ENCODE results near the gene DHRSX.
A peak's percentile ranks its signal among the peaks of the same experiment; 100 is the strongest.

DHRSX gene

DNA sequence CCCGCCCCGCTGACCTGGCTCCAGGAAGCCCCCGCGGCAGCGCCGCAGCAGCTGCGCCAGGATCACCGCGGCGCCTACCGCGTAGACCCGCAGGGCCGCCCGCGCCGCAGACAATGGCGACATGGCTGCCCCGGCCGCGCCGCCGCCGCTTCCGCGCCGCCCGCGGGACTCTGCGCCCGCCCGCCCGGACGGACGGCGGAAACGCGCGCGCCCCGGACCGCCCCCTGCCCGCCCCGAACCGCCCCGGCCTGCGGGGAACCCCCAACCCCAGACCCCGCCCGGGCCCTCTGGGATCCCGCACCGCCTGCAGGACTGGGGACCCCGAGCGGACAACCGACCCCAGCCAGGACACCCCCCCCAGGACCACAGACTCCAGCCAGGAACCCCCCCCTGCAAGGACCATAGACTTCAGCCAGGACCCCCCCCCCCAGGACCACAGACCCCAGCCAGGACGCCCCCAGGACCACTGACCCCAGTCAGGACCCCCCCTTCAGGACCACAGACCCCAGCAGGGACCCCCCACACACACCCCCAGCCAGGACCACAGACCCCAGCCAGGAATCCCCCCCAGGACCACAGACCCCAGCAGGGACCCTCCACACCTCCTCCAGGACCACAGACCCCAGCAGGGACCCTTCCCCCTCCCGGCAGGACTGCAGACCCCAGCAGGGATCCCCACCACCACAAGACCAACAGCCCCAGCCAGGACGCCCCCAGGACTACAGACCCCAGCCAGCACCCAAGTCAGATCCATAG lies at the start of gene DHRSX, which contains the start of gene ZBED1:
DHRSX (minus strand) TSS at position 174 of the 756 bp plus-strand sequence; CDS start at position 123, 51 bp downstream.
ZBED1 (minus strand) TSS at position 174 of the 756 bp plus-strand sequence. CDS start 10,257 bp downstream, outside the sequence.
- peaks cover 4 to 8% of the 10 kb centered on the region in 2 experiments; a peak in 2 of 3 replicates for H3K36me3 ChIP-seq (ENCODE audit: control insufficient read depth in 2 of 2, insufficient read depth in 1 of 2, low read length in 2 of 2)
- peaks cover 13% of the 10 kb centered on the region for H3K4me1 ChIP-seq (ENCODE audit: control insufficient read depth, insufficient read depth, low read length)
- H3K9me3 ChIP-seq (ENCODE audit: control insufficient read depth, insufficient read depth, low read depth, low read length), result no peaks in the 10 kb centered on the region
- TF ChIP-seq ZBTB48 (tag by site-specific recombination; IDR thresholded peaks at IDR 0.05) (no peak), ZNF10 (tag by site-specific recombination; IDR thresholded peaks at IDR 0.05) (no peak), HOXC10 (CRISPR knock-in tag; IDR thresholded peaks at IDR 0.05) (0 out of 2 replicates have a peak, but pooled peaks have one; percentile 88), ZNF768 (tag by site-specific recombination; IDR thresholded peaks at IDR 0.05) (no peak), HIC1 (tag by site-specific recombination; IDR thresholded peaks at IDR 0.05) (no peak), ZIC2 (tag by site-specific recombination; IDR thresholded peaks at IDR 0.05) (peak; percentile 74; the same call in 1 of the 2 replicates)
- ChIA-PET POLR2A (no interaction called here), CTCF (no interaction called here)
- peak within 1 kb of the TSS; percentile 88 for H3K4me3 ChIP-seq (ENCODE audit: low read depth, low read length)
- H3K27ac ChIP-seq (ENCODE audit: extremely low read depth, low read depth, low read length), result peak within 1 kb of the TSS; percentile 95

- peaks cover 12% of the 10 kb centered on the region for H3K4me1 ChIP-seq (ENCODE audit: control insufficient read depth, insufficient read depth, low read length)
- H3K4me3 ChIP-seq (ENCODE audit: low read depth, low read length), result no peak overlapping the region
- H3K27ac ChIP-seq (ENCODE audit: extremely low read depth, low read depth, low read length), result peak overlapping the region; percentile 59
- H3K36me3 ChIP-seq (ENCODE audit: control insufficient read depth in 2 of 2, insufficient read depth in 1 of 2, low read length in 2 of 2), result no peaks in the 10 kb centered on the region
- TF ChIP-seq OSR2 (tag by site-specific recombination; IDR thresholded peaks at IDR 0.05), result peak; percentile 33; the same call in 1 of the 2 replicates
- no peak for TF ChIP-seq KLF7 (tag by site-specific recombination; IDR thresholded peaks at IDR 0.05; ENCODE audit: borderline replicate concordance)
- TF ChIP-seq PRDM4 (tag by site-specific recombination; IDR thresholded peaks at IDR 0.05), result no peak
- no peak for TF ChIP-seq ZNF214 (tag by site-specific recombination; IDR thresholded peaks at IDR 0.05; ENCODE audit: borderline replicate concordance)
- TF ChIP-seq SCRT2 (tag by site-specific recombination; IDR thresholded peaks at IDR 0.05), result peak; percentile 42; the same call in 1 of the 2 replicates
- TF ChIP-seq MEIS1 (CRISPR knock-in tag; IDR thresholded peaks at IDR 0.05; ENCODE audit: borderline replicate concordance), result no peak
- TF ChIP-seq HIC1 (tag by site-specific recombination; IDR thresholded peaks at IDR 0.05), result 0 out of 2 replicates have a peak, but pooled peaks have one; percentile 40
- no peak for TF ChIP-seq ZNF155 (tag by site-specific recombination; IDR thresholded peaks at IDR 0.05)
- TF ChIP-seq ZNF510 (tag by site-specific recombination; IDR thresholded peaks at IDR 0.05; ENCODE audit: insufficient replicate concordance), result no peak
- no peak for TF ChIP-seq ZSCAN5A (tag by site-specific recombination; IDR thresholded peaks at IDR 0.05)
- TF ChIP-seq TCF7L2 (IDR thresholded peaks at IDR 0.05; ENCODE audit: borderline replicate concordance, low read depth, low read length), result no peak
- TF ChIP-seq ZNF423 (tag by site-specific recombination; IDR thresholded peaks at IDR 0.05), result no peak
- CTCF ChIA-PET, result no interaction called here
- H3K9me3 ChIP-seq (ENCODE audit: control insufficient read depth, insufficient read depth, low read depth, low read length), result no peaks in the 10 kb centered on the region
- POLR2A ChIA-PET, result no interaction called here
Observed at GRCh38 chrX:2549876-2550275, 49.1 kb upstream of the DHRSX start.

All from HEK293 (cell line).